SJSA1 (cell line): ENCODE results near the gene NHERF1. TPM values are rescaled to one million over a fixed set of nuclear protein-coding genes. Genes with fewer than 3 reads are reported as not detected.

Experiments used
- DNase-seq, 2 experiments: peaks; one replicate each; pipeline ENCODE4 v3.0.0-alpha.2; 2015 to 2020; ENCODE audit warnings: low spot score in 2 of 2, low read depth in 1 of 2
- H3K27ac ChIP-seq: fragments of 250-450 bp; sonication (Bioruptor Pico); 2 replicates; pipeline ENCODE4 v1.5.1; 2020; ENCODE audit warnings: mild to moderate bottlenecking, moderate library complexity
- H3K27me3 ChIP-seq: fragments of 250-450 bp; sonication (Bioruptor Pico); replicated peaks from 2 replicates; pipeline ENCODE4 v1.5.1; 2020; ENCODE audit warnings: mild to moderate bottlenecking, moderate library complexity
- H3K36me3 ChIP-seq: fragments of 250-450 bp; sonication (Bioruptor Pico); 2 replicates; pipeline ENCODE4 v1.5.1; 2020; ENCODE audit warnings: mild to moderate bottlenecking
- H3K4me1 ChIP-seq: fragments of 250-450 bp; sonication (Bioruptor Pico); replicated peaks from 2 replicates; pipeline ENCODE4 v1.6.1; 2021; ENCODE audit warnings: mild to moderate bottlenecking
- H3K4me3 ChIP-seq: fragments of 250-450 bp; sonication (Bioruptor Pico); 2 replicates; pipeline ENCODE4 v1.5.1; 2020; ENCODE audit warnings: mild to moderate bottlenecking
- H3K9me3 ChIP-seq: fragments of 250-450 bp; sonication (Bioruptor Pico); replicated peaks from 2 replicates; pipeline ENCODE4 v1.5.1; 2020; ENCODE audit warnings: mild to moderate bottlenecking
- total RNA-seq: library from RNA; depleted of rRNA; stranded (reverse); fragments of >200 nt; shearing (Covaris generic); gene quantifications from 2 replicates; pipeline ENCODE4 v1.2.3, GENCODE V29; 2014

NHERF1 gene
- total RNA-seq, 1 experiment from 2014 or later, result 41.6 TPM

DNA sequence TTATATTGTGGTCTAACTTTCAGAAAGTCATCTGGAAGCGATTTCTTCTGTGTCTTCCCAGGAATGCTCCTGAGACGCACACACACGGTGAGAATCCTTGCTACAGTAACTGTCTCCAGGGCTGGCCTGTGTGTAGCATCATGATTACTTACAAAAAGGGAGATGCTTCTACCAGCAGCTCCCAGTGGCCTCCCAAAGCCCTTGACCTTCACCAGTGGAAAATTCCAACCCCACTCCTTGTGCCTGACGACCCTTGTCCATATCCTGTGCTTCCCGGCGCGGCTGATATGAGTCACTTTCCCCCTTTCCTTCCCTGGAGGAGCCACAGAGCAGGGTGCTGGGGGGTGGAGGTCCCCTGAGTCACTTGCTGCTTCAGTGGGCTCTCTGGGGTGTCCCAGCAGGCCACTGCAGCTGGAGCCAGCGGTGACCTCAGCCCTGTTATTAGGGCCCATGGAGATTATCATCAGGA is 49.8 kb downstream of the NHERF1 start:
- H3K36me3 ChIP-seq, result peaks cover 87% of the 10 kb centered on the region
- no peak overlapping the region for H3K4me3 ChIP-seq
- H3K4me1 ChIP-seq, result no peaks in the 10 kb centered on the region
- DNase-seq, result no peak
- H3K27me3 ChIP-seq, result no peaks in the 10 kb centered on the region
- no peak overlapping the region for H3K27ac ChIP-seq
- no peaks in the 10 kb centered on the region for H3K9me3 ChIP-seq

DNA sequence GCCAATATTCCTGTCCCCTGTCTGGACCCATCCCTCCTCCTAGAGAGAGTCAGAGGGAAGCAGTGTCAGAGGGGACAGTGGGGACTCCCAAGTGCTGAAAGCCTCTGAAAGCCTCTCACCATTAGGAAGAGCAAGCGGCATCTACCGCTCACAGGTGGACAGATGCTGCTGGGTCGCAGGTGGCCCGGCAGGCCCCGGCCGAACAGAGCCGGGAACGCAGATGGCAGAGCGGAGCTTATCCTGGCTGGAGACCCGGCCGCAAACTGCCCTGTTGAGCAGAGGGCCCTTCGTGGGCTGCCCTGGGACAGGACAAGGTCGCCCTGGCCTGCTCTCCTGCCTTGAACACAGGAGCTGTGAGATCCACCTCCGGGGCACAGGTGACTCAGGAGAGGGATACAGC is 50.7 kb downstream of the NHERF1 start:
- Histone ChIP-seq H3K27me3 (no peaks in the 10 kb centered on the region), H3K4me3 (no peak overlapping the region), H3K27ac (no peak overlapping the region), H3K9me3 (no peaks in the 10 kb centered on the region), H3K36me3 (peaks cover 87% of the 10 kb centered on the region), H3K4me1 (no peaks in the 10 kb centered on the region)
- no peak for DNase-seq

DNA sequence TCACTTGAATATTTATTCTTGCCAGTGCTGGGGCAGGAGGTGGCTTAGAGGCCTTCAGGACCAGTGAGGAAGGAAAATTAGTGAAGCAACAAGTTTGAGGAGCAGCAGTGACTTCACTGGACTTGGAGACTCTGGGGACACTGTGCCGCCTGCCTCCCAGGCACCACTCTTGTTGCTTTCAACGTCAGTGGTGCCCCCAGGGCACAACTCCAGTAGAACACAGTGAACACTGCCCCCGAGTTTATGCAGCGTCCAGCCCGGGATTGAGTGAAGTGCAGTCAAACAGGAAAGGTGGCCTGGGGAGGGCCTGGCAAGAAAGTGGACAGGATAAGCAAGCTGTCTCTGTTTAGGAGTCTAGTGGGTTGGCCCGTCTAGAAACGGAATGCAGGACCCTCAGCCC is 52.1 kb downstream of the NHERF1 start:
- Histone ChIP-seq H3K4me1 (no peaks in the 10 kb centered on the region), H3K27me3 (no peaks in the 10 kb centered on the region), H3K27ac (no peak overlapping the region), H3K4me3 (no peak overlapping the region), H3K9me3 (no peaks in the 10 kb centered on the region), H3K36me3 (peaks cover 86% of the 10 kb centered on the region)
- DNase-seq, result no peak

DNA sequence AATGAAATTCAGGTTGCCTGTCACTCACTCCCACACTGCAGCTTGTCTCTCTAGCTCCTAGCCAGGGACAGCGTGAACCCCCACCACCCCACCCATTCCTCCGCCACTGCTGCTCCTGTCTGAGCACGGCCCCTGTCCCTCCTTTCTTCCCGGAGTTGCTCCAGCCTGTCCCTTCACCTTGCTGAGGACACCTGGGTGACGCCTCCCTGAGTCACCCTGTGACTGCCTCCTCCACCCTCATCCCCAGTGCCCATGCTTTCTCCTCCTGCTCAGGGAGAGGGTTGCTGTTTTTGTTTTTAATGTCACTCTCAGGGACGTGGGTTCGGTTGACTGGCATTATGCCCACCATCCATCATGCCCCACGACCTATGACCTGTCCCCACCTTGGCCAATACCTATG is 53.5 kb downstream of the NHERF1 start:
- no peaks in the 10 kb centered on the region for H3K27me3 ChIP-seq
- H3K4me1 ChIP-seq, result no peaks in the 10 kb centered on the region
- DNase-seq, result no peak
- H3K9me3 ChIP-seq, result no peaks in the 10 kb centered on the region
- peaks cover 79% of the 10 kb centered on the region for H3K36me3 ChIP-seq
- H3K4me3 ChIP-seq, result no peak overlapping the region
- no peak overlapping the region for H3K27ac ChIP-seq

DNA sequence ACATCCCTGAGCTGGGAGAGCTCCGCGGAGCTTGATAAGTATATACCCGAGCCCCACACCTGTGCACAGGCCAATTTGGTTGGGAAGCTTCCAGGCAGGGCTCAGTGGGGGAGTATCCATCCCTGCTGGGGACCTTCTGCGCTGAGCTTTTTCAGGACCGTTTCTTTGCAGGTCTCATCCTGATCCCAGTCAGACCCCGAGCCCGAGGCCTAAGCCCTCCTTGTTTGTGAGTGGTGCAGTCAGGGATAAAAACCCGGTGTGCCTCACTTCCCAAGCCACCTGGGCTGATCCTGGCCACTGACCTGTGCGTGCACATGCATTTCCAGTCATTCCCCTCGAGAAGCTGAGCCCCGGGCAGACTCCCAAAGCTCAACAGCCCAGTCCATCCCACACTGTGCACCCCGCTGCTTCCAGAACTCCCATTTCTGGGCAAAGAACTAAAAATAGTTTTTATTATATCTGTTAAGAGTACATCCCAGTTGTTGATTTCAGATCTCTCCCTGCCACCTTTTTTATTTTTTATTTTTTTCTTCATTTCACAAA is 55.0 kb downstream of the NHERF1 start:
- H3K27ac ChIP-seq, result no peak overlapping the region
- H3K36me3 ChIP-seq, result peaks cover 76% of the 10 kb centered on the region
- no peak overlapping the region for H3K4me3 ChIP-seq
- no peaks in the 10 kb centered on the region for H3K4me1 ChIP-seq
- DNase-seq, result no peak
- H3K9me3 ChIP-seq, result no peaks in the 10 kb centered on the region
- no peaks in the 10 kb centered on the region for H3K27me3 ChIP-seq

DNA sequence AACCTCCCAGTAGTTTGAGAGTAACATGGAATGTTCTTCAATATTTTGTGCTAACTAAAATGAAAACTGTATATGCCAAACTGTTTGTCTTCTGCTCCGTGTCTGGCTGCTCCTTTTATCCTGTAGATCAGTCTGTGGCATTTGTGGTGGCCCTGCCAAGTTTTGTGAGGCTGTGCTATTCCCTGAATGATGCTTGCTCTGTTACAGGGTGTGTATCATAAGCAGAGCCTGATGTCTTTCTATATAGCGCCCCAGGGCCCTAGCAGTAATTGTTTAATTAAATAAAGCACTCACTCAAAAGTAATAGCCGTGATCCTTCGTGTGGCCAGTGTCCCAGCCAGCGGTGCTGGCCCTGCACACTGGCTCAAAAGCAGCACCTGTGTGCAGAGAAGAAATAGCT is 55.5 kb downstream of the NHERF1 start:
- no peaks in the 10 kb centered on the region for H3K9me3 ChIP-seq
- no peak overlapping the region for H3K27ac ChIP-seq
- no peaks in the 10 kb centered on the region for H3K27me3 ChIP-seq
- DNase-seq, result no peak
- no peak overlapping the region for H3K4me3 ChIP-seq
- H3K4me1 ChIP-seq, result no peaks in the 10 kb centered on the region
- peaks cover 74% of the 10 kb centered on the region for H3K36me3 ChIP-seq

DNA sequence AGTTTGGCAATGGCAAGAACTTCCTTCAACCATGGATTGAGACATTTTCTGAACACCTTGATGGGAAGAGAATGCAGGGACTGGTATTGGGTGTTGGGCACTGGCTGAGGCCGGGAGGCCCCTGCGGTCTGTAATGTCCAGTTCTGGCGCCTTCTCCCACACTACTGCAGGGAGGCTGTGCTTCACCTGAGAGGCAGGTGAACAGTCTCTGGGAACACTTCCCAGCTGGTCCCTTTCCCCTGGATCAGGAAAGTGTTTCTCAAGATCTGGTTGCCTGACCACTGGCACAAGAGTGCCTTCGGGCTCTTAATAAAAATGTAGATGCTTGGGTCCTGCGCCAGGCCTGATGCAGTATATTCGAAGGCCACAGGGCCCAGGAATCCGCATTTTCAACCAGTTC is 56.3 kb downstream of the NHERF1 start:
- Histone ChIP-seq H3K4me1 (no peaks in the 10 kb centered on the region), H3K4me3 (no peak overlapping the region), H3K9me3 (no peaks in the 10 kb centered on the region), H3K36me3 (peaks cover 69% of the 10 kb centered on the region), H3K27me3 (no peaks in the 10 kb centered on the region), H3K27ac (no peak overlapping the region)
- no peak for DNase-seq

DNA sequence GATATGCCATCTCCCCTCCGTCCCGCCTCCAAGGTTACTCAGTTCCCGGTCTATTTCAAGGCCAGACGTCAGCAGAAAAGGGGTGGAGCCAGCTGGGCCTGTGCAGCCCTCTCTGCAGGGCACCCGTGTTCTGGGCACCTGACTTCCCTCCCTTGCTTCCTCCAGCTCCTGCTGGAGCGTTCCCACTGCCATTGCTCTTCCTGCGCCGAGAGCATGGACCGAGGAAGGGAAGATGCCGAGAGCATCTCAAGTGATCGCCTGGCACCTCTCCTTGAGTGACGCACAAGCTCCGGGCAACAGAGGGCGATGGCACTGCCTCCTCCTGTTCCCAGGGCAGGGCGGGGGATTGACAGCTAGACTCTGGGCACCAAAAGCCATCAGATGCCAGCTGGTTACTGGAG is 57.2 kb downstream of the NHERF1 start:
- no peaks in the 10 kb centered on the region for H3K4me1 ChIP-seq
- H3K27me3 ChIP-seq, result no peaks in the 10 kb centered on the region
- H3K27ac ChIP-seq, result no peak overlapping the region
- no peak for DNase-seq
- no peaks in the 10 kb centered on the region for H3K9me3 ChIP-seq
- peaks cover 60% of the 10 kb centered on the region for H3K36me3 ChIP-seq
- H3K4me3 ChIP-seq, result no peak overlapping the region

DNA sequence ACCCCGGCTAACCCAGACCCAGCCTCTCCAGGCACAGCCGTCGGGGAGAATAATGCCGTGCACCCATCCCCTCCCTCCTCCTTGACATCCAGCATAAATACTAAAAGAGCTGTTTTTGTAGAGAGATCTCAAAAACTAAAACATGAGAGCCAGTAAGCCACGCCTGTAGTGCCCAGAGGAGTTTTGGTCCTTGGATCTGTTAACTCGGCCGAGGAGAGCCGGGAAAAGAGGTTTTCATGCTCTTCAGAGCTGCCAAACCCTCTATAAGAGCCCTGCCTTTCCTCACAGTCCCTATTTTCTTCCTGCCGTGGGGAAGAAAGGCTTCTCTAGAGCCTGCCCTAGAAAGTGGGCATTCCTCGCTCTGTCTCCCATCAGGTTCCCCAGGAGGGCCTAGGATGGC is 57.9 kb downstream of the NHERF1 start:
- Histone ChIP-seq H3K4me3 (no peak overlapping the region), H3K4me1 (0 out of 2 replicates have a peak, but pooled peaks cover 2% of the 10 kb centered on the region), H3K27me3 (no peaks in the 10 kb centered on the region), H3K9me3 (no peaks in the 10 kb centered on the region), H3K27ac (no peak overlapping the region), H3K36me3 (peaks cover 54% of the 10 kb centered on the region)
- no peak for DNase-seq

DNA sequence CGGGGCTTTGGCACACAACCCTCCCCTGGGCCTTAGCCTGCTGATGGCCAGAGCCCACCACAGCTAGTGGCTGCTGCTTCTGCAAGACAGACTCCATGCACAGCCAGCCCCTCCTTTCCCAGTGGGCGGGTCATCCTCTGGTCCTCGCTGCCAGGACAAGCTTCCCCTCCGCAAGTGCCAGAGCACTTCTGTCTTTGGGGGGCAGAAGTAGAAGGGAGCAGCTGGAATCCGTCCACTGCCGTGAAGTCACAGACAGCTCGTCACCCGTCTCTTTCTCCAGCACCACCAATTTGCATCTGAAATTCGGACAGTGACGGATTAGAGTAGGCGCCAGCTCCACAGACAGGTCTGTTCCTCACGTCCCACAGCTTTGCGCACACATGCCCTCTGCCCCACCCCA is 59.0 kb downstream of the NHERF1 start:
- Histone ChIP-seq H3K9me3 (no peaks in the 10 kb centered on the region), H3K27me3 (no peaks in the 10 kb centered on the region), H3K36me3 (peaks cover 43% of the 10 kb centered on the region), H3K4me1 (0 out of 2 replicates have a peak, but pooled peaks cover 3% of the 10 kb centered on the region), H3K27ac (no peak overlapping the region), H3K4me3 (no peak overlapping the region)
- DNase-seq, result no peak

DNA sequence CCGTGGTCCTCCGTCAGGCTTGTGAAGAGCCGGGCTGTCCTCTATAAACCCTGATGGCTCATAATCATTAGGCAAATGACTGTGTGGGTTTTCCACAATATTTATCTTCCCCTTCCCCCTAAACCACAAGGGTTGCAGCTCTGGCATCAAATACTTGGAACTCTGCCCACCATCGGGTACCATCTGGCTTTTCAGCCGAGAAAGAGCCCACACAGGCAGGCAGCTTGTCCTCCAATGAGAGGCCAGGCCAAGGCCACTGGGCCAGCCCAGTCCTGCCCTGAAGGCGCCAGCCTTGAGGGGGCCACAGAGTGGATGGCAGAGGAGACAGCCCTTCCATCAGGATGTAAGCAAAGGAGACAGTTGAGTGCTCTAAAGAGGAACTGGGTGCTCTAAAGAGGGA is 59.5 kb downstream of the NHERF1 start:
- no peak for DNase-seq
- Histone ChIP-seq H3K36me3 (peaks cover 45% of the 10 kb centered on the region), H3K27ac (no peak overlapping the region), H3K9me3 (no peaks in the 10 kb centered on the region), H3K4me1 (0 out of 2 replicates have a peak, but pooled peaks cover 3% of the 10 kb centered on the region), H3K4me3 (no peak overlapping the region), H3K27me3 (no peaks in the 10 kb centered on the region)

DNA sequence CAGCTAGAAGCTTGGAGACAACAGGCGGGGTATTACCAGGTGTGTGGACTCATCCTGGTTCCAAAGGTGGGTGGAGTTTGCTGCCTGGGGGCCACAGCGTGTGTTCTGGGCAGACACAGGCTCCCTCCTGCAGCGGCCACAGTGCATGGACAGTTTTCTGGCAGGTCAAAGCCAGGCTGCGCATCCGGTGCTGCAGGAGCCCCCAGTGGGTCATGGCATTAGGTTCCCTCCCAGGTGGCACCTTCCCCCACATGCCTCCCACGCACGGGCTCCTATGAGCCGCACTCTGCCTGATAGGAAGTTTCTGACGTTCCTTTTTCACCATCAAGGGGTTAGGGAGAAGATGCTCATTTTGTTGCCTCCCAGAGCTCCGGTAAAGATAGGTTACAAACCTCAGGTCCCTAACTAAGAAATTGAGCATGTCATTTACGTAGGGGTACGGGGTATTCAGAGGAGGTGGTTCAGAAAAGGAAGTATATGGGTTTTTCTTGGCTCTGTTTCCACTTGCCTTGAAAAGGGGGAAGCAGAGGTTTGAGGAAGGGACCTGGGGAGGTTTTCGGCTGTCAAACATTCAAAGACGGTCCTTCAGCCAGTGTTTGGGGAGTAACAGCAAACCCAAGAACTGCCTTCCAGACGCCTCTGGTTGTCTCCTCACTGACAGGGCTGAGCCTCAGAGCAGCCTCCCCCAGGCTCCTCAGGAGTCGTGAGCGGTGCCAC is 60.4 kb downstream of the NHERF1 start:
- Histone ChIP-seq H3K4me3 (no peak overlapping the region), H3K4me1 (0 out of 2 replicates have a peak, but pooled peaks cover 3% of the 10 kb centered on the region), H3K27ac (no peak overlapping the region), H3K27me3 (no peaks in the 10 kb centered on the region), H3K9me3 (no peaks in the 10 kb centered on the region), H3K36me3 (peaks cover 46% of the 10 kb centered on the region)
- DNase-seq, result no peak

DNA sequence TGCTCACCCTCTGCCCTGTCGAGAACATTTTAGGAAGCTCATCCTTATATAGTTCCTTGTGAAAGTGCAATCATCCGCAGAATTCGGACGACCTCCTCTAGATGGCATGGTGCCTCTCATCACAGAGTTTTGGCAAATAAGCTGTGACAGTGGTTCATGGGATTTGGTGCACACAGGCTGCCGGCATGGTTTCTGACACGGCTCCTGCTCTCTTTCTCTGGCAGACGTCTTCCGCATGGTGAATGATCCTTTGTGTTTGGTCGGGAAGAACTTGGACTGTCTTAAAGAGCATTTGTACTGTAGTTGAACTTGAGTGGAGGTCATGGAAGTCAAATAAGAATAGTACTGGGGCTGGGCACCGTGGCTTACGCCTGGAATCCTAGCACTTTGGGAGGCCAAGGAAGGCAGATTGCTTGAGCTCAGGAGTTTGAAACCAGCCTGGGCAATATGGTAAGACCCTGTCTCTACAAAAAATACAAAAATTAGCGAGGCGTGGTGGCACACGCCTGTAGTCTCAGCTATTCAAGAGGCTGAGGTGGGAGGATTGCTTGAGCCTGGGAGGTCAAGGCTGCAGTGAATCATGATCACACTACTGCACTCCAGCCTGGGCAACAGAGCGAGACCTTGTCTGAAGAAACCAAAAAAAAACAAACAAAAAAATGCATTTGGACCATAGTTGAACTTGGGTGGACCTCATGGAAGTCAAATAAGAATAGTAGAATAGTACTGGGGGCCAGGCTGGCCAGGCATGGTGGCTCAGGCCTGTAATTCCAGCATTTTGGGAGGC is 62.5 kb downstream of the NHERF1 start:
- H3K9me3 ChIP-seq, result no peaks in the 10 kb centered on the region
- DNase-seq, result no peak

More for the DNA sequence above, 62.5 kb downstream of the NHERF1 start:
- Histone ChIP-seq H3K36me3 (peaks cover 47% of the 10 kb centered on the region), H3K27ac (no peak overlapping the region), H3K27me3 (no peaks in the 10 kb centered on the region), H3K4me1 (0 out of 2 replicates have a peak, but pooled peaks cover 3% of the 10 kb centered on the region), H3K4me3 (no peak overlapping the region)
